ENCODE measurements around the gene ARHGAP15. TPM values are rescaled to one million over a fixed set of nuclear protein-coding genes. Genes with fewer than 3 reads are reported as not detected.

The ARHGAP15 gene
- total and polyA plus RNA-seq, 8 donors: 0.69 to 5.2 (median 1.5) TPM

- Histone ChIP-seq H3K4me3 (no peak overlapping the region), H3K27ac (no peak overlapping the region), H3K36me3 (no peaks in the 10 kb centered on the region), H3K4me1 (no peaks in the 10 kb centered on the region), H3K27me3 (no peaks in the 10 kb centered on the region), H3K9me3 (no peaks in the 10 kb centered on the region)
- DNase-seq: no peak
- ATAC-seq: no peak
- WGBS, 2 donors: 70 to 81% methylated on average over 5 of the region's 5 CpGs
- no peak for FAIRE-seq
- intact Hi-C loops (cut with DNase I): no loop called here
- TF ChIP-seq, protein P1, sequence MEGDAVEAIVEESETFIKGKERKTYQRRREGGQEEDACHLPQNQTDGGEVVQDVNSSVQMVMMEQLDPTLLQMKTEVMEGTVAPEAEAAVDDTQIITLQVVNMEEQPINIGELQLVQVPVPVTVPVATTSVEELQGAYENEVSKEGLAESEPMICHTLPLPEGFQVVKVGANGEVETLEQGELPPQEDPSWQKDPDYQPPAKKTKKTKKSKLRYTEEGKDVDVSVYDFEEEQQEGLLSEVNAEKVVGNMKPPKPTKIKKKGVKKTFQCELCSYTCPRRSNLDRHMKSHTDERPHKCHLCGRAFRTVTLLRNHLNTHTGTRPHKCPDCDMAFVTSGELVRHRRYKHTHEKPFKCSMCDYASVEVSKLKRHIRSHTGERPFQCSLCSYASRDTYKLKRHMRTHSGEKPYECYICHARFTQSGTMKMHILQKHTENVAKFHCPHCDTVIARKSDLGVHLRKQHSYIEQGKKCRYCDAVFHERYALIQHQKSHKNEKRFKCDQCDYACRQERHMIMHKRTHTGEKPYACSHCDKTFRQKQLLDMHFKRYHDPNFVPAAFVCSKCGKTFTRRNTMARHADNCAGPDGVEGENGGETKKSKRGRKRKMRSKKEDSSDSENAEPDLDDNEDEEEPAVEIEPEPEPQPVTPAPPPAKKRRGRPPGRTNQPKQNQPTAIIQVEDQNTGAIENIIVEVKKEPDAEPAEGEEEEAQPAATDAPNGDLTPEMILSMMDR (IDR thresholded peaks at IDR 0.05): no peak
Measured at GRCh38 chr2:143802871-143803650, 673.8 kb downstream of the ARHGAP15 start.

DNA sequence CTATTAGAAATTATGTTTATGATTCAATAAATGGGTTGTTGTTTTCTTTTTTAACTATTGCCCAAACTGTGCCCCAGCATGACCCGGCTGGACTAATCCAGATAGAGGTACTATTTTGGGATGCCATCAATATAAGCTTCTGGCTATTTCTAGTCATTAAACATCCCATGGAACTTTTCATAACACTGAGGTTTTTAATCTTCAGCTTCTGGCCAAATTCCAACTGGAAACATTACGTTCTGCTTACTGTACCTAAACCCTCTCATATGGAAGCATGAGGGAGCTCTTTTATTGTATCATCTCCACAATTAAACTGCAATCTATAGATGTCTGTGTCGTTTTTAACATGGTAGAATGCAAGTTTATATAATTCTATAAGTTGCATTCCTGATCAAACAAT is 674.7 kb downstream of the ARHGAP15 start:
- DNase-seq (no peak), FAIRE-seq (no peak), ATAC-seq (no peak)
- Histone ChIP-seq H3K4me3 (no peak overlapping the region), H3K4me1 (no peaks in the 10 kb centered on the region), H3K27ac (no peak overlapping the region), H3K27me3 (no peaks in the 10 kb centered on the region), H3K9me3 (no peaks in the 10 kb centered on the region), H3K36me3 (no peaks in the 10 kb centered on the region)
- intact Hi-C loops (cut with DNase I): no loop called here
- TF ChIP-seq, protein P1 (IDR thresholded peaks at IDR 0.05): no peak
- WGBS, 2 donors: 41 to 60% methylated on average over 3 of the region's 3 CpGs

GRCh38 chr2:143805666-143806065 is 676.4 kb downstream of the ARHGAP15 start:
- Histone ChIP-seq H3K4me1 (no peaks in the 10 kb centered on the region), H3K36me3 (no peaks in the 10 kb centered on the region), H3K27ac (no peak overlapping the region), H3K9me3 (no peaks in the 10 kb centered on the region), H3K4me3 (no peak overlapping the region), H3K27me3 (no peaks in the 10 kb centered on the region)
- FAIRE-seq (no peak), DNase-seq (no peak), ATAC-seq (no peak)
- intact Hi-C loops (cut with DNase I): no loop called here
- TF ChIP-seq, protein P1 (IDR thresholded peaks at IDR 0.05): no peak

DNA sequence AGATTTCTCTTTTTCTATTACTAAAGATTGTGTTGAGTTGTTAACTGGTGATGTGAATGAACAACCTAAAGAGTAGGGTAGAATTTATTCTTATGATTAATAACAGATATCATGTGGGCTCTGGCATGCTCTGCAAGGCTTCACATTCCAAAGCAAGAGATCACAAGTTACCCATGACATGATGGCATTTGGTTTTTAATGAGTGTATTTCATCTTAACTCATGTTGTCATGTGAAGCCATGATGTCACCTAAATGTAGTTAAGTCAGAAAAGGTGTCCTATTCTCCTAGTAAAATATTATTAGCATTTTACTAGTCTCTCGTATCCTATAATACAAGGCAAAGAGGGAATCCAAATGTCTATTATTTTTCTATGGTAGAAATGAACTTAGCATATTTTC is 678.0 kb downstream of the ARHGAP15 start:
- no peak for FAIRE-seq
- no peak for ATAC-seq
- TF ChIP-seq, protein P1 (IDR thresholded peaks at IDR 0.05): no peak

DNA sequence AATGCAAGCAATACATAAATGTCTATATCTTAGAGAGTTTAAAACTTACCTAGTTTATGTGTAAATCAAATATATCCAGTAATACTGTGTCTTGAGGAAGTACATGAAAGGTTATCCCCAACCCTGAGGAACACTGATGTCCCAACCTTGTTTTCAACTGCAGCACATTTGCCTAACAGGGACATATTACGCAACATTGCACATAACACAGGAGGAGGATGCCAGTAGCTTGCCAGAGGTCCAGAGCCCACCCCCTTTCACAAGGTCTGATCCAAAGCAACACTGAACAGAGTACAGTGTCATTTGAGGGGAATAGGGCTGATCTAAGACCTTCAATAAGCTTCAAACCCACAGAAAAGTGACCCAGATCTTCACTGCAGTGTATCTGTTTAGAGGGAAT is 678.5 kb downstream of the ARHGAP15 start:
- ATAC-seq: peak in 1 of 4 donors; percentile 18

More for the DNA sequence above, 678.0 kb downstream of the ARHGAP15 start:
- intact Hi-C loops (cut with DNase I): no loop called here
- H3K36me3 ChIP-seq: no peaks in the 10 kb centered on the region
- no peaks in the 10 kb centered on the region for H3K9me3 ChIP-seq
- H3K4me3 ChIP-seq: no peak overlapping the region
- WGBS, 2 donors: 92 to 95% methylated on average over 1 of the region's 1 CpG
- no peak for DNase-seq
- H3K27ac ChIP-seq: no peak overlapping the region
- no peaks in the 10 kb centered on the region for H3K27me3 ChIP-seq
- H3K4me1 ChIP-seq: no peaks in the 10 kb centered on the region

More for the DNA sequence above, 678.5 kb downstream of the ARHGAP15 start:
- H3K9me3 ChIP-seq: no peaks in the 10 kb centered on the region
- no peak overlapping the region for H3K27ac ChIP-seq
- 95 to 96% methylated on average over 1 of the region's 1 CpG for WGBS, 2 donors
- H3K4me3 ChIP-seq: no peak overlapping the region
- H3K4me1 ChIP-seq: no peaks in the 10 kb centered on the region
- FAIRE-seq (no peak), DNase-seq (no peak)
- no peaks in the 10 kb centered on the region for H3K27me3 ChIP-seq
- intact Hi-C loops (cut with DNase I): no loop called here
- H3K36me3 ChIP-seq: no peaks in the 10 kb centered on the region
- TF ChIP-seq, protein P1 (IDR thresholded peaks at IDR 0.05): no peak
